Endothelial cell of umbilical vein (primary cell): ENCODE results near the gene NTN4. TPM values are rescaled to one million over a fixed set of nuclear protein-coding genes. Genes with fewer than 3 reads are reported as not detected.

Experiments used
- BruUV-seq: library from RNA; stranded (reverse); fragments of 400-500 nt; replicated peaks from 2 replicates; lab custom pipeline; 2021; lab: Mats Ljungman, UMichigan
- CTCF ChIA-PET: fragments of 300-600, 350-600 bp; sonication (Branson Sonifier 250); formaldehyde crosslinking; loops from one replicate; lab custom pipeline; 2021; ENCODE audit warnings: antibody characterized with exemption, inconsistent platforms; lab: Charles Lee
- POLR2A ChIA-PET: fragments of 300-600, 350-600 bp; sonication (Branson Sonifier 250); formaldehyde crosslinking; loops from one replicate; lab custom pipeline; 2021; ENCODE audit warnings: antibody characterized with exemption, inconsistent platforms; lab: Charles Lee
- DNase-seq: peaks from one replicate; pipeline ENCODE4 v3.0.0-alpha.2; 2011; ENCODE audit warnings: low read depth, low spot score
- FAIRE-seq: peaks from 2 replicates; lab custom pipeline; 2011; peaks lifted over from hg19 to GRCh38; lab: Jason Lieb, UNC
- H2AFZ ChIP-seq: 2 replicates; pipeline ENCODE4 v1.6.0; 2012; ENCODE audit warnings: low read depth, low read length, control low read depth, inconsistent platforms
- H3K27ac ChIP-seq: 2 replicates; pipeline ENCODE4 v1.5.1; 2011; ENCODE audit warnings: low read depth, mild to moderate bottlenecking, control low read depth, low read length, moderate library complexity; ENCODE audit not compliant: insufficient read depth
- H3K27me3 ChIP-seq, 2 experiments: 2 replicates each; pipeline versions ENCODE4 v1.6.0 to v1.6.1; 2011; ENCODE audit warnings: low read length in 2 of 2, mixed read lengths in 1 of 2; ENCODE audit not compliant: control insufficient read depth in 2 of 2, insufficient read depth in 2 of 2
- H3K36me3 ChIP-seq, 2 experiments: 2 replicates in 1 of 2; 3 replicates in 1 of 2; pipeline ENCODE4 v1.5.1; 2011; ENCODE audit warnings: low read length in 2 of 2, mild to moderate bottlenecking in 1 of 2, moderate library complexity in 1 of 2; ENCODE audit not compliant: control insufficient read depth in 2 of 2, insufficient read depth in 2 of 2; ENCODE audit errors: extremely low read depth in 1 of 2
- H3K4me1 ChIP-seq: 3 replicates; pipeline ENCODE4 v1.5.1; 2011; ENCODE audit warnings: mild to moderate bottlenecking, low read length; ENCODE audit not compliant: control insufficient read depth, insufficient read depth; ENCODE audit errors: extremely low read depth
- H3K4me2 ChIP-seq: 2 replicates; pipeline ENCODE4 v1.6.1; 2011; ENCODE audit warnings: low read length, control low read depth, mixed read lengths; ENCODE audit not compliant: insufficient read depth
- H3K4me3 ChIP-seq, 3 experiments: fragments of 200-600 bp in 1 of 3; sonication (generic), shearing (Covaris generic) in 1 of 3; replicated peaks in 1 of 3; 2 replicates each; pipeline ENCODE4 v1.5.1; 2011 to 2016; ENCODE audit warnings: control low read depth in 3 of 3, low read length in 3 of 3, mild to moderate bottlenecking in 2 of 3, inconsistent platforms in 1 of 3, low read depth in 1 of 3, moderate library complexity in 1 of 3; ENCODE audit not compliant: insufficient read depth in 1 of 3
- H3K79me2 ChIP-seq: 2 replicates; pipeline ENCODE4 v1.6.0; 2012; ENCODE audit warnings: low read length, inconsistent platforms; ENCODE audit not compliant: control insufficient read depth, insufficient read depth
- H3K9ac ChIP-seq: replicated peaks from 2 replicates; pipeline ENCODE3; 2011; ENCODE audit warnings: low read length, control low read depth; ENCODE audit not compliant: insufficient read depth; ENCODE audit errors: extremely low read depth
- H3K9me1 ChIP-seq: replicated peaks from 3 replicates; pipeline ENCODE4 v1.6.0; 2011; ENCODE audit warnings: mild to moderate bottlenecking, low read length; ENCODE audit not compliant: control insufficient read depth, insufficient read depth; ENCODE audit errors: extremely low read depth
- H3K9me3 ChIP-seq: replicated peaks from 2 replicates; pipeline ENCODE4 v1.5.1; 2012; ENCODE audit warnings: low read length, inconsistent platforms; ENCODE audit not compliant: control insufficient read depth, insufficient read depth
- H4K20me1 ChIP-seq: replicated peaks from 2 replicates; pipeline ENCODE3; 2011; ENCODE audit warnings: mild to moderate bottlenecking, low read length; ENCODE audit not compliant: control insufficient read depth, insufficient read depth; ENCODE audit errors: extremely low read depth
- EZH2 ChIP-seq: IDR thresholded peaks from 2 replicates; pipeline ENCODE4 v1.6.1; 2012; ENCODE audit warnings: borderline replicate concordance, low read depth, mild to moderate bottlenecking, moderate library complexity, low read length, inconsistent platforms; ENCODE audit not compliant: severe bottlenecking
- FOS ChIP-seq: IDR thresholded peaks from 2 replicates; pipeline ENCODE4 v1.6.1; 2011; ENCODE audit warnings: mild to moderate bottlenecking, low read length, moderate library complexity, borderline replicate concordance; ENCODE audit not compliant: insufficient read depth
- GATA2 ChIP-seq: IDR thresholded peaks from 2 replicates; pipeline ENCODE4 v1.7.0; 2011; ENCODE audit warnings: low read depth, mild to moderate bottlenecking, moderate library complexity, mixed read lengths, low read length; ENCODE audit not compliant: insufficient read length, insufficient read depth
- JUN ChIP-seq: IDR thresholded peaks from 2 replicates; pipeline ENCODE4 v1.6.1; 2011; ENCODE audit warnings: borderline replicate concordance, low read depth; ENCODE audit not compliant: insufficient read length, insufficient read depth
- MYC ChIP-seq: IDR thresholded peaks from one replicate; pipeline ENCODE4 v1.6.1; 2011; ENCODE audit warnings: mild to moderate bottlenecking, low read depth, low read length
- POLR2A ChIP-seq: IDR thresholded peaks from 2 replicates; pipeline ENCODE4 v1.6.1; 2012; ENCODE audit warnings: low read depth, mild to moderate bottlenecking, control low read depth, low read length
- POLR2AphosphoS5 ChIP-seq: IDR thresholded peaks from 2 replicates; pipeline ENCODE4 v1.6.1; 2012; ENCODE audit warnings: low read depth, mild to moderate bottlenecking, control low read depth, low read length, moderate library complexity; ENCODE audit not compliant: insufficient read depth
- dilution Hi-C: fragments of 300-500 bp; cut with MboI; formaldehyde crosslinking; loops from one replicate; pipeline ENCODE4 v1.15.0; 2019; ENCODE audit warnings: low sequenced_read_pairs; ENCODE audit not compliant: extremely low pct_ligation_motif_present
- intact Hi-C: fragments of 100-400 bp; cut with micrococcal nuclease; formaldehyde crosslinking; loops from one replicate; pipeline ENCODE4 v1.10.0; 2022
- polyA plus RNA-seq, 4 experiments: library from polyadenylated mRNA; depleted of rRNA in 3 of 4; stranded (reverse) in 3 of 4; unstranded in 1 of 4; fragments of >200 nt; gene quantifications; 2 replicates each; pipeline versions ENCODE4 v1.2.1 to v1.2.3, GENCODE V29; 2011 to 2012; ENCODE audit warnings: missing spikeins in 1 of 4
- total RNA-seq: library from RNA; stranded (reverse); gene quantifications from 2 replicates; pipeline ENCODE4 v1.2.3, GENCODE V29; 2021
- TF ChIP-seq, protein P1 (sequence below): IDR thresholded peaks from 2 replicates; pipeline ENCODE4 v1.6.1; 2011; ENCODE audit not compliant: insufficient read depth, insufficient read length
- TF ChIP-seq, protein P2 (sequence below), 2 donors: IDR thresholded peaks; 1 replicate in 1 of 2; 2 replicates in 1 of 2; pipeline ENCODE4 v1.5.1; 2011; ENCODE audit warnings: low read length in 2 of 2, mild to moderate bottlenecking in 2 of 2, moderate library complexity in 2 of 2, control low read depth in 1 of 2, inconsistent platforms in 1 of 2, low read depth in 1 of 2; ENCODE audit not compliant: insufficient read depth in 1 of 2; ENCODE audit errors: extremely low read depth in 1 of 2

The NTN4 gene
- total and polyA plus RNA-seq, 2 donors (not counting 3 experiments of a cell fraction or from before 2014, with no cell fraction given) = 120 to 317 TPM

DNA sequence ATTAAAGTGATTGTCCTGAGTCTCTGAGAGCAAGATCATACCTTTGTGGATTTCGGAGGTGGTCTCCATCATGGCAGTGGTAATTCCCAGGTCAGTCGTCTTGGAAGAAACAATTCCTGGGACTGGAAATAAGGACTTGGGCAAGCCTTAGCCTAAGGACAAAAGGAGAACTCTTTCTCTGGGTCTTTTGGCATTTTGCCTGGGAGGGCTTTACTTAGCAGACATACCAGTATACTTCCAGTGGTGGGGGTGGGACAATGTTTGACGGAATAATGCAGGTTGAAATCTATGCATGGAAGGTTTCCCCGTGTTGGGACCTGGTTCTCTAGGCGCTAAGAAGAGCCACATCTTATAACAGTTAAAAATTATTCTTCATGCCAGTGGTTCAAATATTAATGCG lies 168.8 kb downstream of the NTN4 start:
- Histone ChIP-seq H3K79me2 (no peaks in the 10 kb centered on the region), H3K9me1 (no peaks in the 10 kb centered on the region), H3K4me2 (no peak overlapping the region), H2AFZ (no peak overlapping the region), H4K20me1 (no peaks in the 10 kb centered on the region), H3K27me3 (no peaks in the 10 kb centered on the region), H3K36me3 (no peaks in the 10 kb centered on the region), H3K27ac (no peak overlapping the region), H3K9ac (no peak overlapping the region), H3K4me3 (no peak overlapping the region), H3K4me1 (peaks cover 16% of the 10 kb centered on the region), H3K9me3 (no peaks in the 10 kb centered on the region)
- no peak for FAIRE-seq
- intact Hi-C loops (loop anchor here (5.0 kb wide), 1 partner anchor 96 kb away; no protein-coding TSS in a partner anchor), dilution Hi-C loops (no loop called here)
- BruUV-seq = no TSS peak
- DNase-seq = no peak
- ChIA-PET POLR2A (no interaction called here), CTCF (interaction anchor here (0.7 to 1.3 kb wide), 2 partner anchors 25 to 47 kb away, joined by 3 read pairs; no protein-coding TSS in a partner anchor)
- TF ChIP-seq POLR2A (no peak), POLR2AphosphoS5 (no peak), JUN (no peak), MYC (no peak), GATA2 (no peak), EZH2 (no peak), FOS (no peak)
- TF ChIP-seq, protein P1, sequence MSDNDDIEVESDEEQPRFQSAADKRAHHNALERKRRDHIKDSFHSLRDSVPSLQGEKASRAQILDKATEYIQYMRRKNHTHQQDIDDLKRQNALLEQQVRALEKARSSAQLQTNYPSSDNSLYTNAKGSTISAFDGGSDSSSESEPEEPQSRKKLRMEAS = no peak
- TF ChIP-seq, protein P2, sequence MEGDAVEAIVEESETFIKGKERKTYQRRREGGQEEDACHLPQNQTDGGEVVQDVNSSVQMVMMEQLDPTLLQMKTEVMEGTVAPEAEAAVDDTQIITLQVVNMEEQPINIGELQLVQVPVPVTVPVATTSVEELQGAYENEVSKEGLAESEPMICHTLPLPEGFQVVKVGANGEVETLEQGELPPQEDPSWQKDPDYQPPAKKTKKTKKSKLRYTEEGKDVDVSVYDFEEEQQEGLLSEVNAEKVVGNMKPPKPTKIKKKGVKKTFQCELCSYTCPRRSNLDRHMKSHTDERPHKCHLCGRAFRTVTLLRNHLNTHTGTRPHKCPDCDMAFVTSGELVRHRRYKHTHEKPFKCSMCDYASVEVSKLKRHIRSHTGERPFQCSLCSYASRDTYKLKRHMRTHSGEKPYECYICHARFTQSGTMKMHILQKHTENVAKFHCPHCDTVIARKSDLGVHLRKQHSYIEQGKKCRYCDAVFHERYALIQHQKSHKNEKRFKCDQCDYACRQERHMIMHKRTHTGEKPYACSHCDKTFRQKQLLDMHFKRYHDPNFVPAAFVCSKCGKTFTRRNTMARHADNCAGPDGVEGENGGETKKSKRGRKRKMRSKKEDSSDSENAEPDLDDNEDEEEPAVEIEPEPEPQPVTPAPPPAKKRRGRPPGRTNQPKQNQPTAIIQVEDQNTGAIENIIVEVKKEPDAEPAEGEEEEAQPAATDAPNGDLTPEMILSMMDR (IDR thresholded peaks at IDR 0.05; ENCODE audit: extremely low read depth in 1 of 2, insufficient read depth in 1 of 2, low read depth in 1 of 2, low read length in 2 of 2) = no peak
